Measurements from ENCODE around the gene GJB2. TPM values are rescaled to one million over a fixed set of nuclear protein-coding genes. Genes with fewer than 3 reads are reported as not detected.

The GJB2 gene
- total and polyA plus RNA-seq, 2 of the 4 experiments (the other 2 are of a cell fraction): under 0.01 to 0.17 TPM

- no peaks in the 10 kb centered on the region for H3K9me3 ChIP-seq (ENCODE audit: control insufficient read depth, insufficient read depth, low read length)
- dilution Hi-C loops (cut with HindIII; ENCODE audit: low sequenced_read_pairs, unreplicated experiment) (no loop called here), in situ Hi-C loops (cut with MboI; ENCODE audit: low sequenced_read_pairs) (loop anchor here (25.0 kb wide), 1 partner anchor 536 kb away; the partner anchor contains the start of gene MPHOSPH8), intact Hi-C loops (cut with micrococcal nuclease) (no loop called here)
- H3K14ac ChIP-seq (replicated peaks; ENCODE audit: low read depth, low read length): peak overlapping the region; percentile 32; the same call in 1 of the 2 replicates
- H2AFZ ChIP-seq (replicated peaks; ENCODE audit: low read length, poor library complexity): no peak overlapping the region
- no peak overlapping the region; the same call in 1 of the 2 replicates for H4K5ac ChIP-seq (ENCODE audit: low read depth, low read length)
- no peak overlapping the region for H3K23ac ChIP-seq (ENCODE audit: low read depth, low read length)
- peaks cover 14% of the 10 kb centered on the region; the same call in 1 of the 2 replicates for H3K4me1 ChIP-seq (ENCODE audit: control insufficient read depth, insufficient read depth, low read length)
- ChIA-PET CTCF (interaction anchor here (0.6 to 1.2 kb wide), 2 partner anchors 24 to 333 kb away, joined by 3 read pairs; no protein-coding TSS in a partner anchor), POLR2A (ENCODE audit: unreplicated experiment) (no interaction called here)
- H3K4me3 ChIP-seq (ENCODE audit: insufficient read depth, low read depth, low read length): no peak overlapping the region
- peak overlapping the region; percentile 17; the same call in 1 of the 2 replicates for H4K91ac ChIP-seq (ENCODE audit: insufficient read depth, low read depth, low read length)
- no peak overlapping the region for H2BK5ac ChIP-seq (ENCODE audit: low read depth, low read length, poor library complexity, severe bottlenecking)
- peaks cover 8% of the 10 kb centered on the region for H3K9me1 ChIP-seq (ENCODE audit: insufficient read depth, low read length)
- WGBS, 2 experiments (ENCODE audit: extremely low coverage in 2 of 2, insufficient read length in 1 of 2): no CpG with 5 or more reads among the region's 8 CpGs
- no peaks in the 10 kb centered on the region for H3K36me3 ChIP-seq (ENCODE audit: control insufficient read depth, insufficient read depth, low read length)
- H2AK9ac ChIP-seq (replicated peaks; ENCODE audit: low read depth, low read length, poor library complexity): no peak overlapping the region
- no peak overlapping the region; the same call in 1 of the 2 replicates for H3K18ac ChIP-seq (ENCODE audit: low read depth, low read length)
- TF ChIP-seq USF2 (IDR thresholded peaks at IDR 0.05; ENCODE audit: low read depth, low read length) (no peak), CTCF (conservative IDR thresholded peaks at IDR 0.05; ENCODE audit: low read depth, low read length) (no peak), CEBPB (IDR thresholded peaks at IDR 0.05; ENCODE audit: low read depth, low read length) (no peak), CHD1 (IDR thresholded peaks at IDR 0.05; ENCODE audit: low read depth, low read length) (no peak), BHLHE40 (IDR thresholded peaks at IDR 0.05; ENCODE audit: low read depth, low read length) (no peak; the same call in 1 of the 2 replicates)
- no peak overlapping the region for H3K4me2 ChIP-seq (ENCODE audit: low read depth, low read length)
- H4K20me1 ChIP-seq (ENCODE audit: insufficient read depth, low read length): no peaks in the 10 kb centered on the region
- H3K79me1 ChIP-seq (ENCODE audit: low read depth in 1 of 2, low read length in 2 of 2): no peaks in the 10 kb centered on the region
- no TSS peak for BruUV-seq (replicated peaks)
- H3K4ac ChIP-seq (ENCODE audit: low read depth, low read length): peak overlapping the region; percentile 73
- peak overlapping the region; percentile 73 for H2AK5ac ChIP-seq (ENCODE audit: low read depth, low read length)
- H2BK120ac ChIP-seq (ENCODE audit: low read depth, low read length): peak overlapping the region; percentile 93
- H2BK15ac ChIP-seq (ENCODE audit: low read depth, low read length): peak overlapping the region; percentile 71; the same call in 1 of the 3 replicates
- peak overlapping the region; percentile 12; the same call in 1 of the 2 replicates for H3K27ac ChIP-seq (ENCODE audit: insufficient read depth, low read length)
- peak overlapping the region in 1 of 2 experiments; percentile 5; a peak in 1 of 4 replicates for H4K8ac ChIP-seq (ENCODE audit: low read depth in 2 of 2, low read length in 2 of 2)
- H3K56ac ChIP-seq (ENCODE audit: extremely low read depth, insufficient read depth, low read length): no peak overlapping the region
- H3K9ac ChIP-seq (ENCODE audit: low read depth, low read length): no peak overlapping the region
- peaks cover 3% of the 10 kb centered on the region; the same call in 1 of the 2 replicates for H3K27me3 ChIP-seq (ENCODE audit: control insufficient read depth, insufficient read depth, low read length)
- ATAC-seq (ENCODE audit: low read depth) (no peak), DNase-seq (peak; percentile 34)
- H2BK20ac ChIP-seq (ENCODE audit: low read depth, low read length): peak overlapping the region; percentile 85; the same call in 1 of the 2 replicates
Observed at GRCh38 chr13:20173116-20173746, 19.5 kb downstream of the GJB2 start.
